ENCODE data around the gene NPFFR1.

NPFFR1 gene

DNA sequence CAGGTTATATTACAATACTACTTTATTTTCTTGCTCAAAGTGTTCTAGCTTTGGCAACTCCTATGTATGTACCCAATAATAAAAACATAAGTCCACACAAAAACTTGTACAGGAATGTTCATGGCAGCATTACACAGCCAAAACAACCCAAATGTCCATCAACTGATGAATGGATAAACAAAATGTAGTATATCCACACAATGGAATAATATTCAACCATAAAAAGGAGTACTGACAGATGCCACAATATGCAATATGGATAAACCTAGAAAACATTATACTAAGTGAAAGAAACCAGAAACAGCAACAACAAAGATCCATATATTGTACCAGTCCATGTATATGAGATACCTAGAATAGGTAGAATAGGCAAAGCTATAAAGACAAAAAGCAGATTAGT lies 71.5 kb downstream of the NPFFR1 start:
- Mint-ChIP-seq H3K27me3 (ENCODE audit: low read depth) (no peaks in the 10 kb centered on the region), H3K36me3 (ENCODE audit: low read depth) (peaks cover 44% of the 10 kb centered on the region), H3K9me3 (no peaks in the 10 kb centered on the region), H3K27ac (no peak overlapping the region), H3K4me1 (no peaks in the 10 kb centered on the region), H3K4me3 (no peak overlapping the region)
- TF ChIP-seq, protein P1, sequence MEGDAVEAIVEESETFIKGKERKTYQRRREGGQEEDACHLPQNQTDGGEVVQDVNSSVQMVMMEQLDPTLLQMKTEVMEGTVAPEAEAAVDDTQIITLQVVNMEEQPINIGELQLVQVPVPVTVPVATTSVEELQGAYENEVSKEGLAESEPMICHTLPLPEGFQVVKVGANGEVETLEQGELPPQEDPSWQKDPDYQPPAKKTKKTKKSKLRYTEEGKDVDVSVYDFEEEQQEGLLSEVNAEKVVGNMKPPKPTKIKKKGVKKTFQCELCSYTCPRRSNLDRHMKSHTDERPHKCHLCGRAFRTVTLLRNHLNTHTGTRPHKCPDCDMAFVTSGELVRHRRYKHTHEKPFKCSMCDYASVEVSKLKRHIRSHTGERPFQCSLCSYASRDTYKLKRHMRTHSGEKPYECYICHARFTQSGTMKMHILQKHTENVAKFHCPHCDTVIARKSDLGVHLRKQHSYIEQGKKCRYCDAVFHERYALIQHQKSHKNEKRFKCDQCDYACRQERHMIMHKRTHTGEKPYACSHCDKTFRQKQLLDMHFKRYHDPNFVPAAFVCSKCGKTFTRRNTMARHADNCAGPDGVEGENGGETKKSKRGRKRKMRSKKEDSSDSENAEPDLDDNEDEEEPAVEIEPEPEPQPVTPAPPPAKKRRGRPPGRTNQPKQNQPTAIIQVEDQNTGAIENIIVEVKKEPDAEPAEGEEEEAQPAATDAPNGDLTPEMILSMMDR (IDR thresholded peaks at IDR 0.05; ENCODE audit: unreplicated experiment in 3 of 3): no peak

DNA sequence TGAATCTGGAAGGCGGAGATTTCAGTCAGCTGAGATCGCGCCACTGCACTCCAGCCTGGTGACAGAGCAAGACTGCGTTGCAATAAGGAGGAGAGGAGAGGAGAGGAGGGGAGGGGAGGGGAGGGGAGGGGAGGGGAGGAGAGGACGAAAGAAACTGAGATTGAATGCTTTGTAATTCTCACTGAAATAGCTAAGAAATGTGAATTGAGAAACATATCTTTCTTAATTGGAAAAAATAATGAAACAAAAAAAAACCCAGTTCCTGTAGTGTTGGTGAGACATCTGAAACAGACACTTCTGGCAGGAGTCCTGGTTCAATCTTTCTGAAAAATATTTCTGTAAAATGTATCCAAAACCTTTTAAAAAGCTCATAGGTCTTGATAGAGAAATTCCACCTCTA lies 77.0 kb downstream of the NPFFR1 start:
- Mint-ChIP-seq H3K4me1 (no peaks in the 10 kb centered on the region), H3K36me3 (ENCODE audit: low read depth) (peaks cover 56% of the 10 kb centered on the region), H3K27ac (no peak overlapping the region), H3K4me3 (no peak overlapping the region), H3K27me3 (ENCODE audit: low read depth) (no peaks in the 10 kb centered on the region), H3K9me3 (no peaks in the 10 kb centered on the region)
- TF ChIP-seq, protein P1 (IDR thresholded peaks at IDR 0.05; ENCODE audit: unreplicated experiment in 3 of 3): no peak

DNA sequence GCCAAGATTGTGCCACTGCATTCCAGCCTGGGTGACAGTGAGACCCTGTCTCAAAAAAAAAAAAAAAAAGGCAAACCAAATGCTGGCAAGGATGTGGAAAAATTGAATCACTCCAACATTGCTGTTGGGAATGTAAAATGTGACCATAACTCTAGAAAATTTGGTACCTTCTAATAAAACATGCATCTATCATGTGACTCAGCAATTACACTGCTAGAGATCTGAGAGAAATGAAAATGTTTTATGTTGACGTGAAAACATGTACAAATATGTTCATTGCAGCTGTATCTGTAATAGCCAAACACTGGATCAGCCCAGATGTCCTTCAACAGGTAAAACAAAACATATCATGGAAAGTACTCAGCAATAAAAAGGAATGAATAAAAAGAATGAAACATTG lies 82.7 kb downstream of the NPFFR1 start:
- peaks cover 13% of the 10 kb centered on the region for H3K9me3 Mint-ChIP-seq
- no peak overlapping the region for H3K27ac Mint-ChIP-seq
- TF ChIP-seq, protein P1 (IDR thresholded peaks at IDR 0.05; ENCODE audit: unreplicated experiment in 3 of 3): no peak
- H3K4me1 Mint-ChIP-seq: no peaks in the 10 kb centered on the region
- H3K36me3 Mint-ChIP-seq (ENCODE audit: low read depth): peaks cover 69% of the 10 kb centered on the region
- no peak overlapping the region for H3K4me3 Mint-ChIP-seq
- H3K27me3 Mint-ChIP-seq (ENCODE audit: low read depth): no peaks in the 10 kb centered on the region

DNA sequence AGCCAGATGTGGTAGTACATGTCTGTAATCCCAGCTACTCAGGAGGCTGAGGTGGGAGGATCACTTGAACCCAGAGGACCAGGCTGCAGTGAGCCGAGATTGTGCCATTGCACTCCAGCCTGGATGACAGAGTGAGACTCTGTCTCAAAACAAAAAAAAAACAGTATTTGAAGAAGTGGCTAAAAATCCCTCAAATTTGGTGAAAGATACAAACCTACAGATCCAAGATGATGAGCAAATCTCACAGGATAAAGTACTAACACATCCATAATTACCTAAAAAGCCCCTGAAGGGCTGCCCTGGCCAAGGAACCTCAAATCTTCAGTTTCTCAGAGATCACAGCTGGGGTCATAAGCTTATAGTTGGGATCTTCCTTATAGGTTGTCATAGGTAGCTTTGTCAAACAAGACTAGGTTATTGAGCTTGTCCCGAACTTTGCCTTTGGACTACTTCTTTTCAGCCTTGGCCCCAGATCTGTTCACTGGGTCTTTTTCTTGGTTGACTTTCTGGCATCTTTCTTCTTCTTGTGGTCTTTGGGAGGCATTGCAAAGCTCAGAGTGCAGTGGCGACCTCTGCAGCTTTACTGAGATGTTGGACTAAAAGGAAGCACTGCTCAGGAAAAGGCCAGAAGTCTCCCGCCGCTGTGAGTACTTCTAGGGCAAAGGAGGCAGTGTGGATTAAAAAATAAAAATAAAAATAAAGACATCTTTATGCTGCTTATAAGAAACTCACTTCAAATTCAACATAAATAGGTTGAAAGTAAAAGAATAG lies 84.9 kb downstream of the NPFFR1 start:
- no peaks in the 10 kb centered on the region for H3K4me1 Mint-ChIP-seq
- H3K36me3 Mint-ChIP-seq (ENCODE audit: low read depth): peaks cover 57% of the 10 kb centered on the region
- no peak overlapping the region for H3K27ac Mint-ChIP-seq
- TF ChIP-seq, protein P1 (IDR thresholded peaks at IDR 0.05; ENCODE audit: unreplicated experiment in 3 of 3): no peak
- no peak overlapping the region for H3K4me3 Mint-ChIP-seq
- no peaks in the 10 kb centered on the region for H3K27me3 Mint-ChIP-seq (ENCODE audit: low read depth)
- peaks cover 13% of the 10 kb centered on the region for H3K9me3 Mint-ChIP-seq

Measured in nephron (organoid).